HG03108 (cell line): ENCODE measurements around the gene MMUT.
A peak's percentile ranks its signal among the peaks of the same experiment; 100 is the strongest.
"Not testable (repeated sequence)": the region's sequence is repeated elsewhere in the genome, so short reads cannot be mapped to it uniquely, and the experiment has no call there.

Experiments used
- ATAC-seq: cut with Tn5 transposase; IDR thresholded peaks from one replicate; pipeline ENCODE4 v1.9.1; 2021; ENCODE audit warnings: moderate library complexity; ENCODE audit not compliant: unreplicated experiment

The MMUT gene

DNA sequence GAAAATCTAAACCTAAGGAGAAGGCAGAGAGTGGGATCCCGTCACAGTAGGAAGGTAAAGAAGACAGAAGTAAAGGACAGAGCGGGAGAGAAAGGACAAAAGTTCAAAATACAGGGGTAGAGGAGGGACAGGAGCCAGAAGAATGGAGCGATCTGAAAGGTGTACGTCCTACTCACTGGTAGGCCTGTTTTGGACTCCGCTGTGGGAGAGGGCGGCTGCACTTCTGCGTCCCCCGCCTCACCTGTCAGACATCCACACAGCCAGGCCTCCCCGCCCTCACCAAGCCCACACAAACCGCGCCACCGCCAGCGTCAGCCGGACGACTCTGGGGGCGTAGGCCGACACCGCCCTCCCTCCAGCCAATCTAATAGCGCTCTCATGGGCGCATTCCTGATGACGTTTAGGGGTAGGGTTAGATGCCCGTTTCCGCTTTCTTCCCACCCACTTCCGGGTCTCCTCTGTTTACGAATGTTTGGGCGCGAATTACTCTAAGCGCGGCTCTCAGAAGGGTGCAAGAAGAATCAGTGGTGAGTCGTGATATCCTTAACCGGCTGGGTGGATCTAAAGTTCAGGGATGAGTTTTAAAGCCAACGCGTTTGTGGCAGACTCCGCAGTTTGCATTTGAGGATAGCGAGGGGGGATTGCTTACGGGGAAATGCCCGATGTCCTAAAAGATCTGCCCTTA is at the start of gene MMUT, which contains the start of gene CENPQ:
Gene MMUT, minus strand, starts transcription at position 327 of the 685 bp plus-strand sequence. CDS start 3,787 bp downstream, outside the sequence.
Gene CENPQ, plus strand, starts transcription at position 444 of the 685 bp plus-strand sequence. CDS start 6,807 bp downstream, outside the sequence.
- ATAC-seq: peak; percentile 99

DNA sequence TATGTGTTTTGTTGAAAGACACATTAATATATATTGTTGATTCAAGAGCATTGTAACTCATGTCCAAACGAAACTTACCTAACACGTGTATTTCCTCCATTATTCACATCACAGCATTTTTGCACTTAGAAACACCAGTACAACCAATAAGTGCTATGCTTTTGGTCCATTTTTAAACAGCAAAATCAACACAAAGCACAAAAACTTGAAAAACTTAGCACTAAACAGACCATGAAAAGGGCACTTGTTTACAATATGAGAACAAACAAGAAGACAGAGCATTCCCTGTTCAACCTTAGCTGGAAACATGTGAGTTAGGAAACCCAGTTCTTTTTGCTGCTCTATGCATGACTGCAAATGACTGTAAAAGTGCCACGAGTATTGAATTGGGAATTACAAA is 46.3 kb upstream of the MMUT start:
- ATAC-seq: no peak

DNA sequence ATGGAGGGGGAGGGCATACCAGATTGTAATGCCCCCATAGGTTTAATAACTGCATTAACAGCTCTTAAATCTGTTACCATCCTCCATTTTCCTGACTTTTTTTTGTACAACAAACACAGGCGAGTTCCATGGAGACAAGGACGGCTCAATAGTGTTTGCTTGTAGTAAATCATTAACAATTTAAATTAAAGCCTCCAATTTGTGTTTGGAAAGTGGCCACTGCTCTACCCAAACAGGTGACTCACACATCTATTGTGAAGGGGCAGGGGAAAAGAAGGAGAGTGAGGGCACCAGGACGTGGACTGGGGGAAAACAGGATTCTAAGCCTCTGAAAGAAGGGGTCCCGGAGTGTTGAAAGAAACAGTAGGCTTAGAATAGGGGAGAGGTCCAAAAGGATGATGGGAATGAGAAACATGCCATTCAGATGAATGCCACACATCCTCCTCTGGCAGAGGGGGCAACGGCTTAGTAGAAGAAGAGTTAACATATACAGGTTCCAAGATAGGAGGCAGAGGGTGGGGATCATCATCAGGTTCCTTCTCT is 43.6 kb upstream of the MMUT start:
- no peak for ATAC-seq

DNA sequence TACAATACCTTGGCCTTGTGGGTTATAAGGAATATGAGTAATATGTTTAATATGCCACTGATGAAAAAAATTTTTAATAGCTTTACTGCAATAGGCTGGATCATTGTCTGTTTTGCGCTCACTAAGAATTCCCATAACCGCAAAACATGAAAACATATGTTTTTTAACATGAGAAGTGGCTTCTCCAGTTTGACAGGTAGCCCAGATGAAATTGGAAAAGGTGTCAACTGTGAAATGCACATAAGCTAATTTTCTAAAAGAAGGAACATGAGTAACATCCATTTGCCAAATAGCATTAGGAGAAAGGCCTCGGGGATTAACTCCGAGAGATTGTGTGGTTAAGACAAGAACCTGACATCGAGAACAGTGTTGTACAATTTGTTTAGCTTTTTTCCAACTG is 41.6 kb upstream of the MMUT start:
- no peak for ATAC-seq

DNA sequence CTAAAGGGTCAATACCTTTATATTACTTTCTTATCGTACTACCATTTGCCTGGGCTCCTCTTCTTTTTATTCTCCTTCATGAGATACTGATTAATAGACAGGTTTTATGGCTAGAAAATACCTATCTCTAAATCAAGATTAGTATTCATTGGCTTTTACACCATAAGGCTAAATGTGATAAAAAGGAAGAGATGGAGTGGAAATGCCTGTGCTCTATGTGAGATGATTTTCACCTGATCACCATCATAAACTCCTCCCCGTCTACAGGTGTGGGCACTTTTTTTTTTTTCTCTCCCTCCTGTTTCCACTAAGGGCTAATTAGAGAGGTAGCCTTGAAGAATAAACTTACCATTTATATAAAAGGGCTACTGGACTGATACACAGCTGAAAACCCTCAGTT is 36.6 kb upstream of the MMUT start, which contains the start of gene GLYATL3:
Gene GLYATL3, plus strand, starts transcription at position 301 of the 400 bp plus-strand sequence. CDS start 12,068 bp downstream, outside the sequence.
- no peak for ATAC-seq

DNA sequence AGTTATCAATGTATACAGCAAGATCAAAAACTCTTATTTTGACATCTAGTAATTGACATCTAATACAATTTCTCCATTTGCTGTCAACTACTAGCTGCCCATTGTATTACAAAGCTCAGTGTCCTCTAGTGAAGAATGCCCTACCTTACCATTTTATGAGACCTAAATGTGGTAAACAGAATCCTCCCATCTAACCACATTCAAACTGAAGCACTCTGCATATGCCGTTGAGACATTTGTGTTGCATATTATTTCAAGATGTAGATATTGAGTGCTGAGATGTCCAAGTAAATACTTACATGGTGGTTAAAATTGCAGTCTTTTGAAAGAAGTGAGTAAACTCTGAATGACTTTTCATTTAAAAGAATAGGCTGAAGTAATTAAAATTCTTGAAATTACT is 36.1 kb upstream of the MMUT start:
- ATAC-seq: no peak

DNA sequence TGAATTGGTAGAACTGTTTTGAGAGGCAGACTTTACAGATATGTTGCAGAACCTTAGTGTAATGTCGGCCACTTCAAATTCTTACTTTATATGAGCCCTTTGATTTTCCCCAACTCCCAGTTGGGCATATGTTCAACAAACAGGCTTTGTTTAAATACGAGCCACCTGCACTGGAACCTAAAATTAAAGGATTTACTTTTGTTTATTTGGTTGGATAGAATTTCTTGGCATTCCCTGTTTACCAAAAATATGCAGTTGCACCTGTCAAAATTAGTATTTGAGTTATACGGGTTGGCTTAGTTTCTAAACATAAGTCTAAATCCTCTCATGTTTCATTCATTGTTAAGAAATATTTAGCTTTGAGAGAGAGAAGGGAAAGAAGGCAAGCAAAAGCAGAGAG is 34.3 kb upstream of the MMUT start:
- ATAC-seq: no peak

DNA sequence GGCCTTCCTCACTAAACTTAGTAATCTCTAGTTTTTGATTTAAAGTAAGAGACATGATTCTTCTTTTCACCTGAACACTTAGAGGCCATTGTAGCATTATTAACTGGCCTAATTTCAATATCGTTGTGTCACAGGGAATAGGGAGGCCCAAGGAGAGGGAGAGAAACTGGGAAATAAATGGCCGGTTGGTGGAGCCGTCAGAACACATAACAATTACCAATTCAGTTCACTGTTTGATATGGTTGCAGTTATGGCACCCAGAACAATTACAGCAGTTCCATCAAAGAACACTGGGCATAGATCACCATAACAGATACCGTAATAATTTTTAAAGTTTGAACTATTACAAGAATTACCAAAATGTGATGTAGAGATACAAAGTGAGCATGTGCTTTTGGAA is 27.6 kb upstream of the MMUT start:
- ATAC-seq: no peak

DNA sequence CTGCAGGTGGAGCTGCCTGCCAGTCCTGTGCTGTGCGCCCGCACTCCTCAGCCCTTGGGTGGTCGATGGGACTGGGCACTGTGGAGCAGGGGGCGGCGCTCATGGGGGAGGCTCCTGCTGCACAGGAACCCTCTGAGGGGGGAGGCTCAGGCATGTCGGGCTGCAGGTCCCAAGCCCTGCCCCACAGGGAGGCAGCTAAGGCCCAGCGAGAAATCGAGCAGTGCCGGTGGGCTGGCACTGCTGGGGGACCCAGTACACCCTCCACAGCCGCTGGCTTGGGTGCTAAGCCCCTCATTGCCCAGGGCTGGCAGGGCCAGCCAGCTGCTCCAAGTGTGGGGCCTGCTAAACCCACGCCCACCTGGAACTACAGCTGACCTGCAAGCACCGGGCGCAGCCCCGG is 20.3 kb upstream of the MMUT start:
- not testable (repeated sequence) for ATAC-seq

DNA sequence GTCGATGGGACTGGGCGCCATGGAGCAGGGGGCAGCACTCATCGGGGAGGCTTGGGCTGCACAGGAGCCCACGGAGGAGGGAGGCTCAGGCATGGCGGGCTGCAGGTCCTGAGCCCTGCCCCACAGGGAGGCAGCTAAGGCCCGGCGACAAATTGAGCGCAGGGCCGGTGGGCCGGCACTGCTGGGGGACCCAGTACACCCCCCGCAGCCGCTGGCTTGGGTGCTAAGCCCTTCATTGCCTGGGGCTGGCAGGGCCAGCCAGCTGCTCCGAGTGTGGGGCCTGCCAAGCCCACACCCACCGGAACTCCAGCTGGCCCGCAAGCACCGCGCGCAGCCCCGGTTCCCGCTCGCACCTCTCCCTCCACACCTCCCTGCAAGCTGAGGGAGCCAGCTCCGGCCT is 18.8 kb upstream of the MMUT start:
- ATAC-seq: not testable (repeated sequence)

DNA sequence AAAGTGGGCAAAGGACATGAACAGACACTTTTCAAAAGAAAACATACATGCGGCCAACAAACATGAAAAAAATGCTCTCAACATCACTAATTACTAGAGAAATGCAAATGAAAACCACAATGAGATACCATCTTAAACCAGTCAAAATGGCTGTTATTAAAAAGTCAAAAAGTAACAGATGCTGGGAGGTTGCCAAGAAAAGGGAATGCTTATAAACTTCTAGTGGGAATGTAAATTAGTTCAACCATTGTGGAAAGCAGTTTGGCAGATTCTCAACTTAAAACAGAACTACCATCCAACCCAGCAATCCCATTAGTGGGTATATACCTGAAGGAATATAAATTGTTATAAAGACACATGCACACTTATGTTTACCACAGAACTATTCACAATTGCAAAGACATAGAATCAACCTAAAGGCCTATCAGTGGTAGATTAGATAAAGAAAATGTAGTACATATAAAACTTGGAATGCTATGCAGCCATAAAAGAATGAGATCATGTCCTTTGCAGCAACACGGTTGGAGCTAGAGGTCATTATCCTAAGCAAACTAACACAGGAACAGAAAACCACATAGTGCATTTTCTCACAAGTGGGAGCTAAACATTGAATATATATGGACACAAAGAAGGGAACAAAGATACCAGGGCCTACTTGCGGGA is 16.4 kb upstream of the MMUT start:
- ATAC-seq: no peak

DNA sequence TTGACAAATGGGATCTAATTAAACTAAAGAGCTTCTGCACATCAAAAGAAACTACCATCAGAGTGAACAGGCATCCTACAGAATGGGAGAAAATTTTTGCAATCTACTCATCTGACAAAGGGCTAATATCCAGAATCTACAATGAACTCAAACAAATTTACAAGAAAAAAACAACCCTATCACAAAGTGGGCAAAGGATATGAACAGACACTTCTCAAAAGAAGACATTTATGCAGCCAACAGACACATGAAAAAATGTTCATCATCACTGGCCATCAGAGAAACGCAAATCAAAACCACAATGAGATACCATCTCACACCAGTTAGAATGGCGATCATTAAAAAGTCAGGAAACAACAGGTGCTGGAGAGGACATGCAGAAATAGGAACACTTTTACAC is 13.5 kb upstream of the MMUT start:
- ATAC-seq: not testable (repeated sequence)

DNA sequence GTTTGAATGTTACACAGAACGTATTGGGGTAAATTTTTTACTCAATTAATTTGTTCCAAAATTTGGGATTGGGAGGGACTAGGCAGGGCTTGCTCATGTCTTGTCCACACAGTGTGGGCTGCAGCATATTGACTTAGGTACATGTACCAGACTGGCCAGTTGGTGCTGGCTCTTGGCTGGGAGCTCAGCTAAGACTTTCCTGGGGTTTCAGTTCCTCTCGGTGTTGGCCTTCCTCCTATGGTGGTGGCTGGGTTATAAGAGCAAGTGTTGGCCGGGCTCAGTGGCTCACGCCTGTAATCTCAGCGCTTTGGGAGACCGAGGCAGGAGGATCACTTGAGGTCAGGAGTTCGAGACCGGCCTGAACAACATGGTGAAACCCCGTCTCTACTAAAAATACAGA is 5.0 kb upstream of the MMUT start:
- ATAC-seq: no peak

DNA sequence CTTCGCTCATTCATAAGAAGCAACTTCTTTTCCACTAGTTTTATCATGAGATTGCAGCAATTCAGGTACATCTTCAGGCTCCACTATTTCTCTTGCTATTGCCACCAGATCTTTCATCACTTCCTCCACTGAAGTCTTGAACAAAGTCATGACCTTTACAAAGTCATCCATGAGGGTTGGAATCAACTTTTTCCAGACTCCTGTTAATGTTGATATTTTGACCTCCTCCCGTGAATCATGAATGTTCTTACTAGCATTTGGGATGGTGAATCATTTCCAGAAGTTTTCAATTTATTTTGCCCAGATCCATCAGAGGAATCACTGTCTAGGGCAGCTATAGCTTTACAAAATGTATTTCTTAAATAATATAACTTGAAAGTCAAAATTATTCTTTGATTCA is 1.6 kb upstream of the MMUT start:
- no peak for ATAC-seq

DNA sequence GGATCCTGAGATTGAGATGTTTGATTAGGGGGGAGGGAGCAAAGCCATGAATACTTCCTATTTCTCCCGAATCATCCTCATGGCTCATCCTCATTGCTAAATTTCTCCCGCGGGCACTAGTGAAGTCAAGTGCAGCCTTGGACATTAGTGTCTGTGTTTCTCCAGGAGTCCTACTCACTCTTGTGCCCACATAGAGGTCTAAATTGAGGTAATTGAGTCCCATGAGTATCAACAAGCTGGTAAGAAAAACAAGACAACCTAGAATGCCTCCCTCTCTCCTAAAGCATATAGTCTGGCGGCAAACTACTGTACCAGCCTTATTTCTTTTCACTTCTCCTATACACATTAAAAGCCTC is 537 bp upstream of the MMUT start:
- no peak for ATAC-seq

DNA sequence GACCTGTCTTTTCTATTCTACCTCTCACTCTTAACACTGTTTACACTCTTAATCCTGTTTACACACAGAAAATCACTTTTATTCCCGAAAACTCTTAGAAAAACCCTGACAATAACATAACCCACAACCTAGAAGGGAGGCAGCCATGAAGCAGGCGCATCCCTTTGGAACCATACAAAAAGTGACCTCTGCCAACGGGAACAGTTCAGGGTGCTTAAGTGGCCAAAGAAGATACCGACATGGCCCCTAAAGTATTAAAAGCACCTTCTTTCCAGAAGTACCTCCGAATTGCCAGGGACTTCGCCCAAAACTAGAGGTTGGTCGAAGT is 490 bp downstream of the MMUT start:
- ATAC-seq: peak; percentile 2

DNA sequence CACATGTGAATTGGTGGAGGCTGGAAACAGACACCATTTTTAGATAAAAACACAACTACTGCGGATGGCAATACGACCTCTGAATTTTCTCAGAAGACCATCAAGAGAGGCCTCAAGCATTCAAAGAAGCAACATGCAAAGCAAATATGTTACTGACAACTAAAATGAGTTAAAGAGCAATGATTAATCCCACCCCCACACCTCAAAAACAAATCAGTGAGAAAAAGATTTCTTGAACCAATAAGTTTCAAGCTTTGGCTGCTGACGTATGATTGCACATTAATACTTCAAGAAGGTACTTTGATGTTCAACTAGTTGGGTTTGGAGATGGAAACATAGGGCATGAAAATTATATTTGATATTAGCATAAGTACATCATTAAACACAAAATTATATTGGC is 982 bp downstream of the MMUT start:
- ATAC-seq: no peak

DNA sequence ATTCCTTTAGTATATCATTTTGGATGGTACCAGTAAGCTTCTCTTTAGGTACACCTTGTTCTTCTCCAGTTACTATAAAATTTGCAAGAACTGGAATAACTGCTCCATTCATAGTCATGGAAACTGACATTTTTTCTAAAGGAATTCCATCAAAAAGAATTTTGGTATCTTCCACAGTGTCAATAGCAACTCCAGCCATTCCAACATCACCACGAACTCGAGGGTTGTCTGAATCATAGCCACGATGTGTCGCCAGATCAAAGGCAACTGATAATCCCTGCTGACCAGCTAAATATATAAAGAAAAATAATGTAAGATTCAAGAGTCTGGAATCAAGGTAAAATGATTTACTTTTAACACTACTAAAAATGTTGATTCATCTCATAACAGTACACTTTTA is 5.3 kb downstream of the MMUT start:
- ATAC-seq: no peak

DNA sequence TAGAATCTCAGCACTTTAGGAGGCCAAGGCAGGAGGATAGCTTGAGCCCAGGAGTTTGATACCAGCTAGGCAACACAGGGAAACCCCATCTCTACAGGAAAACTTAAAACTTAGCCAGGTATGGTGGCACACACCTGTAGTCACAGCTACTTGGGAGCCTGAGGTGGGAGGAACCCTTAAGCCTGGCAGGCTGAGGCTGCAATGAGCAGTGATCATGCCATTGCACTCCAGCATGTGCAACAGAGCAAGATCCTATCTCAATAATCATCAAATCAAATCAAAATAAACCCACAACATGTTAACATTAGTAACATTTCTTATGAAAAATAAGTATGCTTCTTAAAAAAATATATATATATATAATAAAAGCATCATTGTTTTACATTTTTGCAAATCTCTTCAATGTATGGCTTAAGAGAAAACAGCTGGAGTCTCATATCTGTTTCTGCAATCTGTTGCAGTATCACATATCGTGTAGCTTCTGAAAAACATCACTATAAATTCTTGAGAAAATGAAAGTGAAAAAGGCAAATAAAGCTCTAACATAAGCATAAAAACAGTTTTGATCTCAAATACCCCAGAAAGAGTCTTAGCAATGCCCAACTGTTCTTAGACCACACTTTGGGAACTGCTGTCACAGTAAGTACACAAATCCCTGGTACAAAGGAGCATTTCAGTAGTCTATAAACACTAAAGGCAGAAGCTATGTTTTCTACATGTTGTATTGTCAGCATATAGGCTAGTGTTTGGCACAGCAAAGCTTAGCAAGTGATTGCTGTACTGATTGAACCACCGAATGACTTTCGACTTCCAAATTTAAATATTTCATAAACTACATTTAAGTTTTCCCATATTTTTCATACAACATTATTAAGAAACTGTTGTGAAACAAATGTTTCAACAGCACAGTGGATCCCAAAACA is 8.0 kb downstream of the MMUT start:
- ATAC-seq: no peak

DNA sequence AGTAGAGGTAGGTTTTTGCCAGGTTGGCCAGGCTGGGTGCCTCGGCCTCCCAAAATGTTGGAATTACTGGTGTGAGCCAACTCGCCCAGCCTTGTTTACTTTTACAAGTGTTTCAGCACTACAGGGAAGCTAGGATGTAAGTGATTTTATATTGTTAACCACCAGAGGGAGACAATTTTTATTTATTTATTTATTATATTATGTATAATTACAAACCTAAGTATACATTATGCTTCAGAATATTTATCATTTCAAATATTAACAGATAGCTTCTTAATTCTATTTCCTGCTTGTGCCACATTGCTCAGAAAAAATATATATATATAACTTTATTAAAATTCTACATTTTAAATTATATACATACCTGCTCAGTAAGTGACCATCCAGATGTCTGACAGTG is 9.8 kb downstream of the MMUT start:
- ATAC-seq: no peak

DNA sequence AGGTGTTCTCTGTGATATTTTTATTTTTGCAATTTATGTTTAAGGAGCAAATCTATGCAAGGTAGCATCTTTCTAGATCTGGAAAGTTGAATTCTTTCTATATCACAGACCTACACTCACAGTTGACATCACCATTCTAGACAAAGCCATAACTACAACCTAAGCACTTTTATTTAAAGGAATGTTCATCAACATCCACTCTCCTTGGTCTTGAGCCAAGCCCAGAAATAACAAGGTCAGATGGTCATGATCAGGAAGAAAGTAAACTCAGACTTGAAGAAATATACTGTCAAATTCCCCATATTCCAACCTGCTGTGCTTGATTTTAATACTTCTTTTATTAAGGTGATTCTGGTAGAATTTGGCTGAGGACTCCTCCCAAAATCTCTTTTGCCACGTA is 32.2 kb downstream of the MMUT start:
- no peak for ATAC-seq
